Transverse colon (tissue), 3 donors: Measurements from ENCODE around the gene TMEM178B.

Source experiments
- CTCF ChIP-seq, 5 experiments: fragments of 200-600 bp in 3 of 5; fragments of 450-650 bp in 2 of 5; sonication (generic) in 3 of 5; IDR thresholded peaks; 1 replicate in 2 of 5; 2 replicates in 3 of 5; pipeline ENCODE4 v1.5.1; 2016 to 2017; ENCODE audit warnings: antibody characterized with exemption in 5 of 5, inconsistent platforms in 3 of 5, mild to moderate bottlenecking in 2 of 5, moderate library complexity in 1 of 5
- EP300 ChIP-seq: sonication (generic); formaldehyde crosslinking; IDR thresholded peaks from one replicate; pipeline ENCODE4 v1.6.1; 2017; ENCODE audit warnings: antibody characterized with exemption, low read depth
- POLR2A ChIP-seq: fragments of 450-650 bp; IDR thresholded peaks from one replicate; pipeline ENCODE4 v1.6.1; 2016; ENCODE audit warnings: antibody characterized with exemption, mild to moderate bottlenecking, moderate library complexity

GRCh38 chr7:141415999-141416398 lies 342.1 kb downstream of the TMEM178B start:
- TF ChIP-seq CTCF (IDR thresholded peaks at IDR 0.05) (no peak), POLR2A (no peak), EP300 (no peak)
